Activated CD4-positive, alpha-beta T cell treated with anti-CD3 and anti-CD28 coated beads for 36 hours (primary cell): ENCODE results near the gene CNTROB. TPM values are rescaled to one million over a fixed set of nuclear protein-coding genes. Genes with fewer than 3 reads are reported as not detected.

Source experiments
- ATAC-seq: fragments of 200-7000 bp; cut with Tn5 transposase; one replicate; pipeline ENCODE4 v1.10.0; 2021; ENCODE audit warnings: mild to moderate bottlenecking, moderate library complexity
- CTCF ChIA-PET: fragments of 350-600 bp; sonication (Branson Sonifier 250); formaldehyde crosslinking; loops from one replicate; lab custom pipeline; 2021; ENCODE audit warnings: antibody characterized with exemption; lab: Charles Lee
- POLR2A ChIA-PET: fragments of 350-600 bp; sonication (Branson Sonifier 250); formaldehyde crosslinking; loops from one replicate; lab custom pipeline; 2021; ENCODE audit warnings: antibody characterized with exemption, inconsistent platforms; lab: Charles Lee
- DNase-seq: peaks from one replicate; pipeline ENCODE4 v3.0.0-alpha.2; 2020
- H3K27ac Mint-ChIP-seq: one replicate; pipeline ENCODE4 v1.8.0; 2021; ENCODE audit warnings: mixed read lengths
- H3K27me3 Mint-ChIP-seq: one replicate; pipeline ENCODE4 v1.8.0; 2021; ENCODE audit warnings: mixed read lengths
- H3K36me3 Mint-ChIP-seq: one replicate; pipeline ENCODE4 v1.8.0; 2021; ENCODE audit warnings: low read depth, mixed read lengths
- H3K4me1 Mint-ChIP-seq: one replicate; pipeline ENCODE4 v1.8.0; 2021; ENCODE audit warnings: mixed read lengths
- H3K4me3 Mint-ChIP-seq: one replicate; pipeline ENCODE4 v1.8.0; 2021; ENCODE audit warnings: mild to moderate bottlenecking, moderate library complexity, mixed read lengths
- H3K9me3 Mint-ChIP-seq: one replicate; pipeline ENCODE4 v1.8.0; 2021; ENCODE audit warnings: low read depth, mixed read lengths
- intact Hi-C, 2 experiments: fragments of 100-400 bp; cut with DNase I in 1 of 2; cut with micrococcal nuclease in 1 of 2; formaldehyde crosslinking; loops; one replicate each; pipeline versions ENCODE4 v1.14.2 to v1.15.1; 2022 to 2024; cut with DNase I, micrococcal nuclease
- total RNA-seq, 2 experiments: library from RNA; stranded (reverse); gene quantifications; one replicate each; pipeline ENCODE4 v1.2.3, GENCODE V29; 2021

Gene CNTROB
- total RNA-seq, 2 experiments from 2014 or later = 53.0 to 80.5 TPM

DNA sequence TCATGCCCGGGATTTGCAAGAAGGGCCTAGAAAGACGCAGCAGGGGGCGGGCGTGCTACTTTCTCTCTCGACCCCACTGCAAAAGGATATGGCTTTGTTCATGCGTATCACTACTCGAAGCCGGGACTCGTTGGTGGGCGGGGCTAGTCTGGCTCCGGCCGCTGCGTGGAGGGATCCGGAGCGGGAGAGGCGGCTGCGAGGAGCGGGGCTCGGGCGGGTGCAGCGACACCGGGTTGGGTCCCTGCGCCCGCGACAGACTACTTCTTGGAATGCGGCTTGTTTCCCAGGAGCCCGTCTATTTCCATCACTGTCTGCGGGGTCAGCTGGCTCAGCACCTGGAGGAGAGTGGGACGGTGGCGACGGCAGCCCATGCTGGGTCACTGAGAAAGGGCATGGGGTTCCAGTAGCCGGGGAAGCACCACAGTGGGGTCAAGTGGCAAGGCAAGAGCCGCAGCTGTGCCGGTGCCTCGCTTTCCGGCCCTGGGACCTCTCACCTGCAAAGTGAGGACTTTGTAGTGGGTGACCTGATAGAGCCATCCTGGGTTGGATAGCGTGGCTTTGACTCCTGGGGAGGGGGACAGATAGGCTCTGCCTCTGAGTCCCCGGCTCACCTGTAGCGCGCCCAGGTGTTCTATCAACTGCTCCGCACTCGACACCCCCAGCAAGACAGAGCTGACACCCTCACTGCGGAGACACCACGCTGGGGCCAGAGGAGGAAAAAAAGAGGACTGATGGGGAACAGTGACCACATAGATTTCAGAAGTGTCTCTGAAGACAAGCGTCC is 9.0 kb upstream of the CNTROB start:
- DNase-seq = peak; percentile 89
- ATAC-seq = peak; percentile 95
- H3K27ac Mint-ChIP-seq = peak overlapping the region; percentile 81
- intact Hi-C loops = loop anchor here (1.0 to 2.0 kb wide), 3 partner anchors 8 to 88 kb away; partner anchors contain the start of genes CNTROB (in 1 of the 2), KDM6B (in 1 of the 2) and TRAPPC1 (in 1 of the 2)
- H3K4me3 Mint-ChIP-seq = peak overlapping the region; percentile 56
- no peaks in the 10 kb centered on the region for H3K9me3 Mint-ChIP-seq
- peaks cover 23% of the 10 kb centered on the region for H3K4me1 Mint-ChIP-seq
- H3K27me3 Mint-ChIP-seq = no peaks in the 10 kb centered on the region
- ChIA-PET POLR2A (interaction anchor here (0.6 kb wide), 1 partner anchor 32 kb away, joined by 3 read pairs; no protein-coding TSS in a partner anchor), CTCF (interaction anchor here (1.0 kb wide), 2 partner anchors 16 to 73 kb away, joined by 4 read pairs; no protein-coding TSS in a partner anchor)
- peaks cover 8% of the 10 kb centered on the region for H3K36me3 Mint-ChIP-seq

DNA sequence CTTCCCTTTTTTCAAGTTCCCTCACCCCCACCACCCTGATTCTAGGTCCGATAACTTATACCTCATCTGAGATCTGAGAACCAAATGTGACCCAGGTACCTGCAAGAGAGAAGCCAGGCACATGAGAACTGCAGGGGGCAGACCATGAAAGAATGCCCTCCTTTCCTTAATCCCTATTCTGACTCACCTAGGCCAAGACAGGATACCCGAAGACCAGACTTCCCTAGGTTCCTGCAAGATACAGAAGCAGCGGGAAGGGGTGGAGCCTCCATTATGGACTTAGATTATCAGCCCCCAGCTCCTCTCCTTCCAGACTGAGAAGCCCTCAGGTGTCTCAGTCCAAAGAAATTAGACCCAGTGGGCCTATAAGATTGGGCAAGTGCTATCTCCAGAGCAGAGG is 4.4 kb upstream of the CNTROB start:
- no peaks in the 10 kb centered on the region for H3K27me3 Mint-ChIP-seq
- intact Hi-C loops = no loop called here
- ChIA-PET CTCF (interaction anchor here (0.9 kb wide), 1 partner anchor 11 kb away, joined by 3 read pairs; no protein-coding TSS in a partner anchor), POLR2A (no interaction called here)
- ATAC-seq = no peak
- no peak overlapping the region for H3K4me3 Mint-ChIP-seq
- H3K4me1 Mint-ChIP-seq = peaks cover 30% of the 10 kb centered on the region
- DNase-seq = no peak
- peaks cover 13% of the 10 kb centered on the region for H3K36me3 Mint-ChIP-seq
- no peaks in the 10 kb centered on the region for H3K9me3 Mint-ChIP-seq
- no peak overlapping the region for H3K27ac Mint-ChIP-seq

DNA sequence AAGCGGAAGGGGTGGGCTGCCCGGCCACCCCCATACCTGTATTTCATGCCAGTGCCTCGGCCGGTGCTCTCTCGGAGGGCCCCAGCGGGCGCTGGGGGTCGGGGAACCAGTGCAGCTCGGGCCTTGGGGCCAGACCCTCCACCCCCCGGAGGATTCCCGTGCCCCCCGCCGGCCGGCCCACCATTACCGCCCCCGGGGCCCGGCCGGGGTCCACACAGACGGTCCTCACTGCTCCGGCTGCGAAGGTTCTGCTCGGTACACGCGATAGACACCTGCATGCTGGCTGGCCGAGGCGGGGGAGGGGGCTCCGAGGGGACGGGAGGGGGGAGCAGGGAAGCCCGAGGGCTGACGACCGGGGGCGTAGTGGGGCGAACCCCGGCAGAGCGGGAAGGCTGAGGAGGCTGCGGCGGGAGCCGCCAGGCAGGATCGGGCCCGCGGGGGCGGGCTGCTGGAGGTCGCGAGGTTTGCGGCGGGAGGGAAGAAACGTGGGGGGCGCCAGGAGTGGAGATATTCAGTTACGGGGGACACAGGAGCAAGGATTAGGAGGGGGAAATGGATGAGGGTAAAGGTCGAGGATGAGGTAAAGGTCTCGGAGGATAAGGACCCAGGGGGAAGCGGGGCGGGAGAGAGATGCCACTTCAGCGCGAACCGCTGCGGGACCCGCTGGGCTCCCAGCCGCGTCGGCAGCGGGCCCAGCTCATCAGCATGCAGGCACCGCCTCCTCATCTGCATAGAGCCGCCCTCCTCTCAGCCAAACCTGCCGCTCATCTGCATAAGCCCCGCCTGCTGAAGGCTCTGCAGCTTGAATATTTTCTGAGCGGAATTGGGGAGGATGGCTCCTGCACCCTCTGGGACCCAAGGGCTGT is 2.6 kb upstream of the CNTROB start, which contains the start of gene KCNAB3:
Gene KCNAB3, minus strand, starts transcription at position 699 of the 866 bp plus-strand sequence. Its CDS starts 421 bp downstream, at position 278.
- peaks cover 16% of the 10 kb centered on the region for H3K36me3 Mint-ChIP-seq
- no peaks in the 10 kb centered on the region for H3K27me3 Mint-ChIP-seq
- DNase-seq (peak; percentile 76), ATAC-seq (peak; percentile 21)
- intact Hi-C loops = loop anchor here in 1 of 2 experiments (5.0 kb wide), 4 partner anchors 223 to 677 kb away; partner anchors contain the start of genes CTDNEP1, ELP5, KRABD2 and MPDU1
- H3K27ac Mint-ChIP-seq = peak within 1 kb of the TSS; percentile 20
- CTCF ChIA-PET = interaction anchor here (0.5 to 6.0 kb wide), 3 partner anchors 15 to 84 kb away, joined by 3 to 58 read pairs (median 4); partner anchors contain the start of gene RNF227
- peak within 1 kb of the TSS; percentile 95 for H3K4me3 Mint-ChIP-seq
- POLR2A ChIA-PET = no interaction called here
- peaks cover 33% of the 10 kb centered on the region for H3K4me1 Mint-ChIP-seq
- H3K9me3 Mint-ChIP-seq = no peaks in the 10 kb centered on the region

DNA sequence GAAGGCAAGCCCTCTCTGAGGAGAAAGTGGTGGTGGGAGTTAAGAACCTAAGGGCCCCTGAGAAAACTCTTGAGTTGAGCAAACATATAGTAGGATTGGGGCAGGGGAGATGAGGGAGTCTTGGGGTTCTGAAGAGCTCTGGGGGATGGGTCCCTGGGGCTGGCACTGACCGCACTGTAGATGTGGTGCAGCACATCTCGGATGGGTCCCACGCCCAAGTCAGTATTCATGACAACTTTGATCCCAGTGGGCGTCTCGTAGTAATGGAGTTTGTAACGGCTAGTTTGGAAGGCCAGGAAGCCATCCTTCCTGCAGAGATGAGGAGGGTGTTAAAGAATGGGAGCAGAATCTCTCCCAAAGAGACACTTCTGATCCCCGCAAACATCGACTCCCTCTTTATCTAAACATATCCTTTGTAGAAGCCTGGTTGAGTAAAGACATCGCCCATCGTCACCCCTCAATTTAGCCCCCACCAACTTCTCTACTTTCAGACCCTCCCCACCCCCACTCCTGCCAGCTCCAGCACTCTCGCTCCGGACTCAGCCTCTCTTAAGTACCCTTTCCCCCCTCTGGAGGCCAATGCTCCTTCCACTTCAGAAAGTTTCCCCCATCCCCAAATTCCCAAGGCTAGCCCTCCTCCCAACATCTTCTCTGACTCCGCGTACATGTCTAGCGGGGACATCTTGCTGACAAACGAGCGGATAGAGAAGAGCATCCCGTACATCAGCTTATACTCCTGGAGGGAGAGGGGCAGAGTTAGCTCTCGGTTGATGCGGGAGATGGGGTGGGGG is 970 bp upstream of the CNTROB start:
- peak; percentile 30 for DNase-seq
- peaks cover 42% of the 10 kb centered on the region for H3K4me1 Mint-ChIP-seq
- no peaks in the 10 kb centered on the region for H3K27me3 Mint-ChIP-seq
- ATAC-seq = no peak
- no peaks in the 10 kb centered on the region for H3K9me3 Mint-ChIP-seq
- intact Hi-C loops = loop anchor here in 1 of 2 experiments (1.0 to 5.0 kb wide), 5 partner anchors 9 to 679 kb away; partner anchors contain the start of genes CTDNEP1, ELP5, KRABD2 and MPDU1
- peaks cover 26% of the 10 kb centered on the region for H3K36me3 Mint-ChIP-seq
- POLR2A ChIA-PET = interaction anchor here (0.6 to 4.1 kb wide), 10 partner anchors 10 to 446 kb away, joined by 3 to 25 read pairs (median 5); partner anchors contain the start of genes KDM6B, NAA38, RNF227 and TP53
- H3K4me3 Mint-ChIP-seq = peak overlapping the region; percentile 95
- CTCF ChIA-PET = interaction anchor here (0.5 to 7.0 kb wide), 9 partner anchors 10 to 130 kb away, joined by 3 to 58 read pairs (median 5); partner anchors contain the start of gene RNF227
- peak overlapping the region; percentile 96 for H3K27ac Mint-ChIP-seq

DNA sequence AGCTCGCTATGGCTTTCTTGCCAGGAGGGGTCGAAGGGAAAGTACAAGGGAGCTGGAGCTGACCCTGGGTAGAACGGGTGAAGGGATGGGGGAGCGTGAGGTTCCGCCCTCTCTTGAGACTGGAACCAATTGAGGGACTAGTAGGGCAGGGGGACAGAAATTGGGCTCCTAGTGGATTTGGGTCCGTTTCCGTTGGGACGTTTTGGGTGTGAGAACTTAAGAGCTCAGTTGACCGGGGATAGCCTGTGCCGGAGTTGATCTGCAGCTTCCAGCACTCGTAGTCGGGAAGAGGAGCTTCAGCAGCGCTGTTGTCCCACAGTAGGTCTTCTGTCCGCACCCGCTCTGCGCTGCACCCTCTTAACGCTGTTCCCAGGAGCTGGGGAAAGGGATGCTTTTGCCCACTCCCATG is 481 bp downstream of the CNTROB start:
- ChIA-PET CTCF (interaction anchor here (0.6 to 7.0 kb wide), 16 partner anchors 12 to 195 kb away, joined by 3 to 58 read pairs (median 4); partner anchors contain the start of gene RNF227), POLR2A (interaction anchor here (0.6 to 4.1 kb wide), 9 partner anchors 8 to 448 kb away, joined by 3 to 25 read pairs (median 5); partner anchors contain the start of genes KDM6B, NAA38, RNF227 and TP53)
- Mint-ChIP-seq H3K9me3 (no peaks in the 10 kb centered on the region), H3K4me3 (peak overlapping the region; percentile 95), H3K27me3 (no peaks in the 10 kb centered on the region), H3K4me1 (peaks cover 45% of the 10 kb centered on the region), H3K36me3 (peaks cover 39% of the 10 kb centered on the region), H3K27ac (peak overlapping the region; percentile 96)
- DNase-seq (peak; percentile 44), ATAC-seq (peak; percentile 31)
- intact Hi-C loops = loop anchor here (1.0 to 5.0 kb wide), 17 partner anchors 10 to 680 kb away; partner anchors contain the start of genes CTC1 (in 1 of the 2), CTDNEP1 (in 1 of the 2), ELP5 (in 1 of the 2) and KRABD2 (in 1 of the 2)

DNA sequence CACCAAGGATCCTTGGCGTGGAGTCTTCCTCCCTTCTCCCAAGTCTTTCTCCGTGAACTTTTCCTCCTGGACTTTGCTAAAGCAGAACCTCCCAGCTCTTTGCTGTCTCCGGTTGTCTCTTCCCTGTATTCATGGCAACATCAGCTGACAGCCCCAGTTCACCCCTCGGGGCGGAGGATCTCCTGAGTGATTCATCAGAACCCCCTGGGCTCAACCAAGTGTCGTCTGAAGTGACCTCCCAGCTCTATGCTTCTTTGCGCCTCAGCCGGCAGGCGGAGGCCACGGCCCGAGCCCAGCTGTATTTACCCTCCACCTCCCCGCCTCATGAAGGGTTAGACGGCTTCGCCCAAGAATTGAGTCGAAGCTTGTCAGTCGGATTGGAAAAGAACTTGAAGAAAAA is 943 bp downstream of the CNTROB start:
- H3K4me3 Mint-ChIP-seq = peak overlapping the region; percentile 95
- ChIA-PET POLR2A (interaction anchor here (0.6 to 4.1 kb wide), 4 partner anchors 17 to 318 kb away, joined by 3 to 25 read pairs (median 4); partner anchors contain the start of gene RNF227), CTCF (interaction anchor here (0.6 to 7.0 kb wide), 15 partner anchors 12 to 177 kb away, joined by 3 to 58 read pairs (median 4); partner anchors contain the start of gene RNF227)
- H3K27ac Mint-ChIP-seq = peak overlapping the region; percentile 96
- ATAC-seq = no peak
- H3K9me3 Mint-ChIP-seq = no peaks in the 10 kb centered on the region
- no peaks in the 10 kb centered on the region for H3K27me3 Mint-ChIP-seq
- H3K36me3 Mint-ChIP-seq = peaks cover 38% of the 10 kb centered on the region
- H3K4me1 Mint-ChIP-seq = peaks cover 45% of the 10 kb centered on the region
- intact Hi-C loops = loop anchor here (1.0 to 5.0 kb wide), 17 partner anchors 11 to 681 kb away; partner anchors contain the start of genes CTC1 (in 1 of the 2), CTDNEP1 (in 1 of the 2), ELP5 (in 1 of the 2) and KRABD2 (in 1 of the 2)
- DNase-seq = peak; percentile 51

DNA sequence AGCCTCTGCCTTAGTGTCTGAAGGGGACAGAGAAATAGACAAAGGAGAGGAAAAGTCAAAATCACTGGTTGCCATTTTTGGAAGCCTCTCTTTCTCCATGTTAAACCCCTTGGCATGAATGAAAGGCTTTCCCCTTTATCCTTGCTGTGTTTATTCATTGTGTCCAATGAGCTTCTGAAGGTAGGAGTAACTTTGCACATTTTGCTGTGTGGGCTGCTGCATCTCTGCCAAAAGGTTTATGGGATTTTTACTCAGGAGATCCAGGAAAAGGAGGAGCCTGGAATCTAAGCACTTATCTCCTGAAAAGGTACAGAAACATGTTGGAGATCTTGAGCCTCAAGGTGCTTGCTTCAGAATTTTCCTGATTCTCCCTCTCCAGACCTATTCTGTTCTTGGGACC is 3.9 kb downstream of the CNTROB start:
- H3K36me3 Mint-ChIP-seq = peaks cover 49% of the 10 kb centered on the region
- no peak overlapping the region for H3K27ac Mint-ChIP-seq
- CTCF ChIA-PET = interaction anchor here (0.7 to 7.0 kb wide), 6 partner anchors 9 to 66 kb away, joined by 3 to 49 read pairs (median 5); partner anchors contain the start of gene RNF227
- ATAC-seq (no peak), DNase-seq (no peak)
- intact Hi-C loops = no loop called here
- H3K4me1 Mint-ChIP-seq = peaks cover 32% of the 10 kb centered on the region
- POLR2A ChIA-PET = interaction anchor here (0.6 kb wide), 1 partner anchor 805 kb away, joined by 4 read pairs; no protein-coding TSS in a partner anchor
- H3K27me3 Mint-ChIP-seq = no peaks in the 10 kb centered on the region
- H3K9me3 Mint-ChIP-seq = no peaks in the 10 kb centered on the region
- no peak overlapping the region for H3K4me3 Mint-ChIP-seq

DNA sequence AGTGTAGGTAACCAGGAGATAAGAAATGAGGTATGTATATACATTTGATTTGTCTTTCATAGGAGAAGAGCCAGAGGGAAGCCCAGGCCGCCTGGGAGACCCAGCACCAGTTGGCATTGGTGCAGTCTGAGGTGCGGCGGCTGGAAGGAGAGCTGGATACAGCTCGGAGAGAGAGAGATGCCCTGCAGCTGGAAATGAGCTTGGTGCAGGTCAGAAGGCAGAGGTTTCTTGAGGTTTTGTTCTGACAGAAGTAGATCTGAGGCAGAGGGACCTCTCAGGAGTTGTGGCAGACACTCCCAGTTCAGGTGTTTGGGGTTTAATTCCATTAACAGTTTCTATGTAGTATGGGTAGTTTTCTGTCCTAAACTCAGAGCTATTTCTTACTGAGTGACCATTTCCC is 8.0 kb downstream of the CNTROB start:
- no peak overlapping the region for H3K4me3 Mint-ChIP-seq
- CTCF ChIA-PET = interaction anchor here (0.5 to 2.2 kb wide), 7 partner anchors 9 to 154 kb away, joined by 3 to 9 read pairs (median 3); no protein-coding TSS in a partner anchor
- peaks cover 6% of the 10 kb centered on the region for H3K4me1 Mint-ChIP-seq
- peaks cover 59% of the 10 kb centered on the region for H3K36me3 Mint-ChIP-seq
- DNase-seq = no peak
- no peak overlapping the region for H3K27ac Mint-ChIP-seq
- no peaks in the 10 kb centered on the region for H3K27me3 Mint-ChIP-seq
- POLR2A ChIA-PET = no interaction called here
- no peaks in the 10 kb centered on the region for H3K9me3 Mint-ChIP-seq
- no peak for ATAC-seq
- intact Hi-C loops = no loop called here

DNA sequence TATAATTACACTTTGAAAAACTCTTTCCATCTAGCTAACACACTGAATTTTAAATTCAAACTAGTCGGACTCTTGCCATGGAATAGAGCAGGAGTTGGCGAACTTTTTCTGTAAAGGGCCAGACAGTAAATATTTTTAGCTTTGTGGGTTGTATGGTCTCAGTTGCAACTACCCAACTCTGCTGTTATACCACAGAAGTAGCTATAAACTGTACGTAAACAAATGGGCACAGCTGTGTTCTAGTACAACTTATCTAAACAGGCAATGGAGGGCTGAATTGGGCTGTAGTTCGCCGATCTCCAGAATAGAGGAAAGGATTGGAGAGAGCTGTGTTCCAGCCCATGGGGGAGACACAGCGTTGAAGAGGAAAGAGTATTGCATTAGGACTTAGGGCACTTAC is 8.7 kb downstream of the CNTROB start:
- Mint-ChIP-seq H3K27ac (no peak overlapping the region), H3K4me3 (no peak overlapping the region), H3K36me3 (peaks cover 57% of the 10 kb centered on the region), H3K4me1 (peaks cover 3% of the 10 kb centered on the region), H3K9me3 (no peaks in the 10 kb centered on the region), H3K27me3 (no peaks in the 10 kb centered on the region)
- intact Hi-C loops = no loop called here
- DNase-seq = no peak
- ATAC-seq = no peak
- POLR2A ChIA-PET = interaction anchor here (0.6 kb wide), 1 partner anchor 9 kb away, joined by 4 read pairs; the partner anchor contains the start of genes CNTROB and TRAPPC1
- CTCF ChIA-PET = interaction anchor here (0.5 to 2.2 kb wide), 5 partner anchors 43 to 564 kb away, joined by 3 to 9 read pairs (median 5); no protein-coding TSS in a partner anchor
